Measurements from ENCODE around the gene EGFL7.

DNA sequence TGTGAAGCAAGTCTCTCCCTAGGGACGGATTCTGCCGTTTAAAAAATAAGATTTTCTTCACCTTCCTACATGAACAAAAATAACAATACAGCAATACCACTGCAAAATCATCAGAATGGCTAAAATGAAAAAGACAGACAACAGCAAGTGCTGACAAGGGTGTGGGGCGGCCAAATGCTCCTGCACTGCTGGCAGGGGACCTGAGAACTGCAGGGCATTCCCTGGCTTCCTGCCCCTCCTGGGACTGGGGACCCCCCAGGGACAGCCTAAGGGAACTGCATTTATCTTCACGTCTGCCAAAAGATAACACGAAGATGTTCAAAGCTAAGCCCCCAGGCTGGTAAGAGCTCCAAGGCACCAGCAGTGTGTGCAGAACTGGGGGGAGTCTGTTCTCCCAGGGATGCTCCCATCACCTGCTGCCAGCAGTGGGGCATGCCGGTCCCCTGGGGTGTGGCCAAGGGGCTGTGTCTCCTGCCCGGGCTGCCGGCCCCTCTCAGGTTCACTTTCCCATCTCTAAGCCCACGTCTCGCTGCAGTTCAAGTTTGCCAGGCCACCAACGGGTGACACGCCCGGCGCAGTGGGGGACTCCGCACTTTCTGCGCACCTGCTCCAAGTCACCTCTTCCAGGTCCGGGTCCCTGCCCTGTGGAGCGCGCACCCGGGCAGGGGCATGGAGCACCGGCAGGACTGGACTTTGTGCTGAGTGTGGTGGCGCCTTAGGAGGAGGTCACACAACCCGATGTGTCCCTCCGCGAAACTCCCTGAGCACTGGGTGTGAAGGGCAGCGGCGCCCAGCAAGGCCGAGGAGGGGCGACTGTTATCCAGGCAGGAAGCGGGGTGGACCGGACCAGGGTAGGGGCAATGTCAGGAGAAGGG lies 4.5 kb upstream of the EGFL7 start:
- TF ChIP-seq CTCF (IDR thresholded peaks at IDR 0.05) = no peak
- no peak for TF ChIP-seq POLR2A (IDR thresholded peaks at IDR 0.05)

Data from vagina (tissue), 2 donors.